GM23338 (cell line): ENCODE data around the gene NUP88. TPM values are rescaled to one million over a fixed set of nuclear protein-coding genes. Genes with fewer than 3 reads are reported as not detected.
A peak's percentile ranks its signal among the peaks of the same experiment; 100 is the strongest.

Experiments used
- ATAC-seq: fragments of 200-7000 bp; cut with Tn5 transposase; 3 replicates; pipeline ENCODE4 v1.9.1; 2020
- DNase-seq: peaks from one replicate; pipeline ENCODE4 v3.0.0-alpha.2; 2015; ENCODE audit warnings: low spot score
- H2AFZ ChIP-seq: fragments of 200-600 bp; sonication (generic); 2 replicates; pipeline ENCODE4 v1.8.0; 2016; ENCODE audit warnings: antibody characterized with exemption, mild to moderate bottlenecking, moderate library complexity
- H3F3A ChIP-seq: fragments of 200-600 bp; sonication (generic); replicated peaks from 2 replicates; pipeline ENCODE4 v1.8.0; 2017; ENCODE audit warnings: antibody characterized with exemption, mixed run types, low read depth
- H3K27ac ChIP-seq: fragments of 200-600 bp; sonication (generic); 2 replicates; pipeline ENCODE4 v1.6.1; 2016; ENCODE audit warnings: low read depth
- H3K27me3 ChIP-seq: fragments of 200-600 bp; sonication (generic); 2 replicates; pipeline ENCODE4 v1.8.0; 2016; ENCODE audit warnings: mild to moderate bottlenecking, mixed run types, moderate library complexity; ENCODE audit not compliant: insufficient read depth
- H3K36me3 ChIP-seq: fragments of 200-600 bp; sonication (generic); 2 replicates; pipeline ENCODE4 v1.8.0; 2016; ENCODE audit warnings: mild to moderate bottlenecking; ENCODE audit not compliant: insufficient read depth
- H3K4me1 ChIP-seq: fragments of 200-600 bp; sonication (generic); 2 replicates; pipeline ENCODE4 v1.8.0; 2016; ENCODE audit warnings: mild to moderate bottlenecking, moderate library complexity; ENCODE audit not compliant: insufficient read depth
- H3K4me2 ChIP-seq: fragments of 200-600 bp; sonication (generic); 2 replicates; pipeline ENCODE4 v1.7.1; 2017; ENCODE audit warnings: mixed run types
- H3K4me3 ChIP-seq: fragments of 200-600 bp; sonication (generic); 2 replicates; pipeline ENCODE4 v1.6.1; 2016; ENCODE audit warnings: mixed run types
- H3K79me2 ChIP-seq: fragments of 200-600 bp; sonication (generic); replicated peaks from 2 replicates; pipeline ENCODE4 v1.8.0; 2017; ENCODE audit warnings: mild to moderate bottlenecking; ENCODE audit not compliant: insufficient read depth
- H3K9me2 ChIP-seq: fragments of 200-600 bp; sonication (generic); 2 replicates; pipeline ENCODE4 v1.8.0; 2017; ENCODE audit not compliant: insufficient read depth
- H4K20me1 ChIP-seq: fragments of 200-600 bp; sonication (generic); replicated peaks from 2 replicates; pipeline ENCODE4 v1.8.0; 2017; ENCODE audit warnings: mild to moderate bottlenecking; ENCODE audit not compliant: insufficient read depth
- H3K27ac Mint-ChIP-seq: 2 replicates; pipeline ENCODE4 v1.8.0; 2020; ENCODE audit warnings: inconsistent platforms, mild to moderate bottlenecking, moderate library complexity, mixed read lengths
- H3K27me3 Mint-ChIP-seq: 3 replicates; pipeline ENCODE4 v1.8.0; 2022; ENCODE audit warnings: low read depth, mild to moderate bottlenecking, moderate library complexity, mixed read lengths, inconsistent platforms; ENCODE audit not compliant: insufficient read depth, poor library complexity
- H3K36me3 Mint-ChIP-seq: 3 replicates; pipeline ENCODE4 v1.8.0; 2021; ENCODE audit warnings: low read depth, mild to moderate bottlenecking, inconsistent platforms, moderate library complexity, mixed read lengths
- H3K4me1 Mint-ChIP-seq: 3 replicates; pipeline ENCODE4 v1.8.0; 2020; ENCODE audit warnings: mild to moderate bottlenecking, inconsistent platforms, mixed read lengths
- H3K4me3 Mint-ChIP-seq: 3 replicates; pipeline ENCODE4 v1.8.0; 2021; ENCODE audit warnings: moderate library complexity, mild to moderate bottlenecking, inconsistent platforms, mixed read lengths
- H3K9me3 Mint-ChIP-seq: 3 replicates; pipeline ENCODE4 v1.8.0; 2020; ENCODE audit warnings: moderate library complexity, mild to moderate bottlenecking, inconsistent platforms, mixed read lengths
- CTCF ChIP-seq, 2 experiments: fragments of 200-600 bp in 1 of 2; sonication (generic) in 1 of 2; conservative IDR thresholded peaks; 2 replicates each; pipeline versions ENCODE4 v1.5.1 to v1.6.1; 2016 to 2017; ENCODE audit warnings: antibody characterized with exemption in 2 of 2, low read depth in 2 of 2, mild to moderate bottlenecking in 2 of 2, moderate library complexity in 1 of 2
- EZH2 ChIP-seq: fragments of 200-600 bp; sonication (generic); IDR thresholded peaks from one replicate; pipeline ENCODE4 v1.8.0; 2017; ENCODE audit warnings: antibody characterized with exemption, mild to moderate bottlenecking, low read depth; ENCODE audit not compliant: unreplicated experiment
- JUNB ChIP-seq: IDR thresholded peaks from one replicate; pipeline ENCODE4 v1.6.1; 2016; ENCODE audit warnings: antibody characterized with exemption; ENCODE audit not compliant: unreplicated experiment
- POLR2AphosphoS5 ChIP-seq: IDR thresholded peaks from 2 replicates; pipeline ENCODE4 v1.6.1; 2016; ENCODE audit warnings: antibody characterized with exemption, low read depth
- STAT1 ChIP-seq: IDR thresholded peaks from one replicate; pipeline ENCODE4 v1.6.1; 2016; ENCODE audit warnings: antibody characterized with exemption; ENCODE audit not compliant: unreplicated experiment
- ZNF331 ChIP-seq: fragments of 250-450 bp; sonication (Bioruptor Pico); IDR thresholded peaks from 2 replicates; pipeline ENCODE4 v1.5.0; 2020; ENCODE audit warnings: low read depth, mild to moderate bottlenecking, moderate library complexity
- ZNF462 ChIP-seq: fragments of 250-450 bp; sonication (Bioruptor Pico); IDR thresholded peaks from 2 replicates; pipeline ENCODE4 v1.5.0; 2020; ENCODE audit warnings: mild to moderate bottlenecking, moderate library complexity
- polyA plus RNA-seq: library from polyadenylated mRNA; unstranded; fragments of >200 nt; fragmentation: Nextera tagmentation; extraction: Ambion mirVana; gene quantifications from 2 replicates; pipeline ENCODE4 v1.2.1, GENCODE V29; 2016
- total RNA-seq: library from RNA; depleted of rRNA; stranded (reverse); fragments of >200 nt; shearing (Covaris generic); gene quantifications from 2 replicates; pipeline ENCODE4 v1.2.3, GENCODE V29; 2014

NUP88 gene
- total and polyA plus RNA-seq, 2 experiments from 2014 or later: 110 to 172 TPM

- TF ChIP-seq EZH2 (no peak), ZNF331 (CRISPR knock-in tag) (no peak), JUNB (no peak), POLR2AphosphoS5 (no peak)
These were observed 38.8 kb downstream of the NUP88 start (continued) for GRCh38 chr17:5380491-5381135.

- Histone ChIP-seq H3K27me3 (no peaks in the 10 kb centered on the region), H3K36me3 (peaks cover 49% of the 10 kb centered on the region), H3F3A (peaks cover 47% of the 10 kb centered on the region), H3K27ac (no peak overlapping the region), H3K4me3 (no peak overlapping the region), H3K4me1 (no peaks in the 10 kb centered on the region), H3K79me2 (no peaks in the 10 kb centered on the region), H3K4me2 (no peak overlapping the region), H2AFZ (no peak overlapping the region), H4K20me1 (peaks cover 13% of the 10 kb centered on the region; the same call in 1 of the 2 replicates), H3K9me2 (no peaks in the 10 kb centered on the region)
- TF ChIP-seq STAT1: no peak
- peak; percentile 19; the same call in 1 of the 2 replicates for TF ChIP-seq POLR2AphosphoS5
- Mint-ChIP-seq H3K27me3 (peaks cover 11% of the 10 kb centered on the region), H3K36me3 (peaks cover 80% of the 10 kb centered on the region), H3K4me1 (peaks cover 3% of the 10 kb centered on the region; the same call in 1 of the 3 replicates), H3K27ac (peak overlapping the region; percentile 18; the same call in 1 of the 2 replicates), H3K9me3 (no peaks in the 10 kb centered on the region), H3K4me3 (no peak overlapping the region)
- DNase-seq (no peak), ATAC-seq (no peak)
These were observed 39.9 kb downstream of the NUP88 start for GRCh38 chr17:5379351-5380107.

- Histone ChIP-seq H2AFZ (no peak overlapping the region), H3K79me2 (no peaks in the 10 kb centered on the region), H3K9me2 (no peaks in the 10 kb centered on the region), H3F3A (peaks cover 40% of the 10 kb centered on the region), H3K36me3 (peaks cover 44% of the 10 kb centered on the region), H3K4me3 (no peak overlapping the region), H3K4me2 (no peak overlapping the region), H3K27ac (peak overlapping the region; percentile 32; the same call in 1 of the 2 replicates), H4K20me1 (0 out of 2 replicates have a peak, but pooled peaks cover 8% of the 10 kb centered on the region), H3K4me1 (no peaks in the 10 kb centered on the region), H3K27me3 (no peaks in the 10 kb centered on the region)
- no peak overlapping the region for H3K4me3 Mint-ChIP-seq
- DNase-seq: no peak
- H3K27me3 Mint-ChIP-seq: peaks cover 11% of the 10 kb centered on the region
- peaks cover 77% of the 10 kb centered on the region for H3K36me3 Mint-ChIP-seq
- no peak overlapping the region for H3K27ac Mint-ChIP-seq
- H3K9me3 Mint-ChIP-seq: no peaks in the 10 kb centered on the region
- H3K4me1 Mint-ChIP-seq: peaks cover 3% of the 10 kb centered on the region; the same call in 1 of the 3 replicates
- no peak for ATAC-seq
- TF ChIP-seq ZNF331 (CRISPR knock-in tag) (no peak), ZNF462 (CRISPR knock-in tag) (no peak), STAT1 (no peak), CTCF (conservative IDR thresholded peaks at IDR 0.05; ENCODE audit: low read depth in 2 of 2) (no peak)
These were observed 40.8 kb downstream of the NUP88 start for GRCh38 chr17:5378566-5379207.
